Measurements from ENCODE around the gene AKAP13. TPM values are rescaled to one million over a fixed set of nuclear protein-coding genes. Genes with fewer than 3 reads are reported as not detected.
A peak's percentile ranks its signal among the peaks of the same experiment; 100 is the strongest.

The AKAP13 gene
- total and polyA plus RNA-seq, 2 of the 13 experiments (the other 11 are each of a cell fraction or from before 2014, with no cell fraction given): 6.7 to 27.1 TPM

GRCh38 chr15:85401108-85401774 is 20.8 kb downstream of the AKAP13 start:
- CTCF ChIA-PET (ENCODE audit: low intra/inter-chr PET ratio, low total read pairs): no interaction called here
- Histone ChIP-seq H3K9me3 (ENCODE audit: low read length) (no peaks in the 10 kb centered on the region), H3K9ac (ENCODE audit: insufficient read depth, low read depth, low read length) (no peak overlapping the region), H3K79me2 (ENCODE audit: insufficient read depth, low read length) (peaks cover 69% of the 10 kb centered on the region), H3K4me1 (ENCODE audit: insufficient read depth, low read length) (peaks cover 28% of the 10 kb centered on the region), H3K4me3 (replicated peaks in 1 of 3; ENCODE audit: insufficient read depth in 1 of 3, low read depth in 2 of 3, low read length in 3 of 3) (no peak overlapping the region), H3K4me2 (ENCODE audit: low read depth, low read length) (no peak overlapping the region), H3K27ac (ENCODE audit: extremely low read length, insufficient read depth, low read length) (no peak overlapping the region), H3K36me3 (replicated peaks in 1 of 2; ENCODE audit: control insufficient read depth in 1 of 2, insufficient read depth in 2 of 2, low read length in 2 of 2) (no peaks in the 10 kb centered on the region), H4K20me1 (ENCODE audit: insufficient read depth, low read length) (no peaks in the 10 kb centered on the region), H3K27me3 (ENCODE audit: control insufficient read depth in 1 of 2, insufficient read depth in 2 of 2, low read length in 2 of 2) (no peaks in the 10 kb centered on the region), H2AFZ (ENCODE audit: low read length) (no peak overlapping the region)
- no peak for TF ChIP-seq SETDB1 (CRISPR knock-in tag; IDR thresholded peaks at IDR 0.05; ENCODE audit: borderline replicate concordance)
- no peak for TF ChIP-seq RNF2 (conservative IDR thresholded peaks at IDR 0.05; ENCODE audit: low read depth)
- TF ChIP-seq ZNF431 (CRISPR knock-in tag; IDR thresholded peaks at IDR 0.05; ENCODE audit: borderline replicate concordance, low read depth): no peak
- TF ChIP-seq ZNF101 (CRISPR knock-in tag; IDR thresholded peaks at IDR 0.05; ENCODE audit: borderline replicate concordance, low read depth): no peak
- no peak for TF ChIP-seq ZIK1 (CRISPR knock-in tag; IDR thresholded peaks at IDR 0.05; ENCODE audit: borderline replicate concordance, low read depth)
- POLR2A ChIA-PET: interaction anchor here (1.1 kb wide), 1 partner anchor 13 kb away, joined by 3 read pairs; no protein-coding TSS in a partner anchor
- intact Hi-C loops (cut with micrococcal nuclease; ENCODE audit: unreplicated experiment) (no loop called here), in situ Hi-C loops (cut with HindIII; ENCODE audit: extremely low pct_ligation_motif_present, low pct_unique_long_range_greater_than_20kb) (no loop called here)
- FAIRE-seq (no peak), ATAC-seq (no peak), DNase-seq (ENCODE audit: low spot score) (no peak)
- WGBS (ENCODE audit: low lambda C conversion rate): 96% methylated on average over 4 of the region's 4 CpGs
- TSS peak; percentile 14 for BruUV-seq (replicated peaks)

GRCh38 chr15:85402195-85402881 is 21.9 kb downstream of the AKAP13 start:
- Histone ChIP-seq H3K4me3 (replicated peaks in 1 of 3; ENCODE audit: insufficient read depth in 1 of 3, low read depth in 2 of 3, low read length in 3 of 3) (no peak overlapping the region), H3K79me2 (ENCODE audit: insufficient read depth, low read length) (peaks cover 69% of the 10 kb centered on the region), H3K4me2 (ENCODE audit: low read depth, low read length) (no peak overlapping the region), H2AFZ (ENCODE audit: low read length) (no peak overlapping the region), H3K4me1 (ENCODE audit: insufficient read depth, low read length) (peaks cover 29% of the 10 kb centered on the region), H3K9ac (ENCODE audit: insufficient read depth, low read depth, low read length) (no peak overlapping the region), H4K20me1 (ENCODE audit: insufficient read depth, low read length) (no peaks in the 10 kb centered on the region), H3K27me3 (ENCODE audit: control insufficient read depth in 1 of 2, insufficient read depth in 2 of 2, low read length in 2 of 2) (no peaks in the 10 kb centered on the region), H3K27ac (ENCODE audit: extremely low read length, insufficient read depth, low read length) (no peak overlapping the region), H3K36me3 (replicated peaks in 1 of 2; ENCODE audit: control insufficient read depth in 1 of 2, insufficient read depth in 2 of 2, low read length in 2 of 2) (no peaks in the 10 kb centered on the region), H3K9me3 (ENCODE audit: low read length) (no peaks in the 10 kb centered on the region)
- ChIA-PET POLR2A (no interaction called here), CTCF (ENCODE audit: low intra/inter-chr PET ratio, low total read pairs) (no interaction called here)
- BruUV-seq (replicated peaks): no TSS peak
- no peak for ATAC-seq
- in situ Hi-C loops (cut with HindIII; ENCODE audit: extremely low pct_ligation_motif_present, low pct_unique_long_range_greater_than_20kb): no loop called here
- FAIRE-seq: no peak
- intact Hi-C loops (cut with micrococcal nuclease; ENCODE audit: unreplicated experiment): loop anchor here (2.0 kb wide), 1 partner anchor 20 kb away; no protein-coding TSS in a partner anchor
- WGBS (ENCODE audit: low lambda C conversion rate): 94% methylated on average over 5 of the region's 5 CpGs
- no peak for DNase-seq (ENCODE audit: low spot score)
- TF ChIP-seq KLF13 (CRISPR knock-in tag; IDR thresholded peaks at IDR 0.05) (no peak), DMAP1 (CRISPR knock-in tag; IDR thresholded peaks at IDR 0.05) (no peak), SP4 (CRISPR knock-in tag; IDR thresholded peaks at IDR 0.05) (no peak), MTF1 (CRISPR knock-in tag; IDR thresholded peaks at IDR 0.05) (no peak), RARG (CRISPR knock-in tag; IDR thresholded peaks at IDR 0.05; ENCODE audit: low read depth) (no peak), PHF8 (CRISPR knock-in tag; IDR thresholded peaks at IDR 0.05) (no peak), ZNF816 (CRISPR knock-in tag; IDR thresholded peaks at IDR 0.05; ENCODE audit: borderline replicate concordance) (no peak), ZSCAN12 (CRISPR knock-in tag; IDR thresholded peaks at IDR 0.05) (no peak), MEIS2 (CRISPR knock-in tag; IDR thresholded peaks at IDR 0.05) (no peak), ZNF776 (CRISPR knock-in tag; IDR thresholded peaks at IDR 0.05) (no peak), ZBTB49 (CRISPR knock-in tag; IDR thresholded peaks at IDR 0.05; ENCODE audit: borderline replicate concordance) (no peak), FOXK2 (IDR thresholded peaks at IDR 0.05) (no peak)
